Central memory CD4-positive, alpha-beta T cell (primary cell): ENCODE results near the gene PARP12.
A peak's percentile ranks its signal among the peaks of the same experiment; 100 is the strongest.

Experiments
- DNase-seq: peaks from one replicate; pipeline ENCODE4 v3.0.0; 2022

Gene PARP12

GRCh38 chr7:140010194-140010895, 52.4 kb downstream of the PARP12 start:
- DNase-seq = no peak

- DNase-seq = no peak
Measured at GRCh38 chr7:140009735-140010134, 53.0 kb downstream of the PARP12 start.

- no peak for DNase-seq
Measured at GRCh38 chr7:140008755-140009610, 53.8 kb downstream of the PARP12 start.

GRCh38 chr7:140007051-140007690, 55.6 kb downstream of the PARP12 start:
- no peak for DNase-seq

GRCh38 chr7:140006600-140006999, 56.2 kb downstream of the PARP12 start:
- DNase-seq = no peak

GRCh38 chr7:140005754-140006503, 56.8 kb downstream of the PARP12 start:
- DNase-seq = no peak

- no peak for DNase-seq
Measured at GRCh38 chr7:140005341-140005740, 57.4 kb downstream of the PARP12 start.

- DNase-seq = no peak
Measured at GRCh38 chr7:140004672-140005071, 58.1 kb downstream of the PARP12 start.

- peak; percentile 13 for DNase-seq
Measured at GRCh38 chr7:140003913-140004382, 58.8 kb downstream of the PARP12 start.

- DNase-seq = no peak
Measured at GRCh38 chr7:140000666-140001268, 62.0 kb downstream of the PARP12 start.

- DNase-seq = no peak
Measured at GRCh38 chr7:139999516-139999915, 63.2 kb downstream of the PARP12 start.

GRCh38 chr7:139998572-139998971, 64.2 kb downstream of the PARP12 start:
- no peak for DNase-seq

- no peak for DNase-seq
Measured at GRCh38 chr7:139995017-139995915, 67.5 kb downstream of the PARP12 start.

GRCh38 chr7:139994356-139994755, 68.4 kb downstream of the PARP12 start:
- no peak for DNase-seq

- no peak for DNase-seq
Measured at GRCh38 chr7:139993592-139993991, 69.2 kb downstream of the PARP12 start.

GRCh38 chr7:139993169-139993568, 69.6 kb downstream of the PARP12 start:
- DNase-seq = no peak

GRCh38 chr7:139992353-139993044, 70.3 kb downstream of the PARP12 start:
- no peak for DNase-seq

- no peak for DNase-seq
Measured at GRCh38 chr7:139991911-139992310, 70.8 kb downstream of the PARP12 start.

GRCh38 chr7:139991269-139991666, 71.5 kb downstream of the PARP12 start:
- DNase-seq = no peak

GRCh38 chr7:139990571-139991268, 72.0 kb downstream of the PARP12 start:
- DNase-seq = no peak
